Activated CD4-positive, alpha-beta T cell treated with anti-CD3 and anti-CD28 coated beads, Interleukin-2, amount 50 U/mL, for 16 hours (primary cell): ENCODE measurements around the gene SLC6A17.

Experiments used
- DNase-seq: peaks from one replicate; pipeline ENCODE4 v3.0.0-alpha.2; 2020

The SLC6A17 gene

GRCh38 chr1:110136911-110137310 lies 13.4 kb upstream of the SLC6A17 start:
- no peak for DNase-seq

DNA sequence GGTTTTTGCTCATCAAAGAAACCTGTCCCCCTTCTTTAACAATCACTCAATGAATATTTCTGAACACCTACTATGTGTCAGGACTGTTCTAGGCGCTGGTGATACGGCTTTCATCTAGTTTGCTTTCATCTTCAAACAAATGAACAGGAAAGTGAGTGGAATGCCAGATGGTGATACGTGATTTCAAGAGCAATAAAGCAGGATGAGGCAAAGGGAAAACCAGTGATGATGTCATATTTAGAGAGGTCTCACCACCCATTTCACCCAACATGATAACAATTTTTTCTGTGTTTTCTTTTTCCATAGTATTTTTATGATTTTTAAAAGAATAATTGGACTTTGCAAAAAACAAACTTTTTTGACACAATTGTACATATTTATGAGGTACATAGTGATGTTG lies 11.3 kb upstream of the SLC6A17 start:
- no peak for DNase-seq

DNA sequence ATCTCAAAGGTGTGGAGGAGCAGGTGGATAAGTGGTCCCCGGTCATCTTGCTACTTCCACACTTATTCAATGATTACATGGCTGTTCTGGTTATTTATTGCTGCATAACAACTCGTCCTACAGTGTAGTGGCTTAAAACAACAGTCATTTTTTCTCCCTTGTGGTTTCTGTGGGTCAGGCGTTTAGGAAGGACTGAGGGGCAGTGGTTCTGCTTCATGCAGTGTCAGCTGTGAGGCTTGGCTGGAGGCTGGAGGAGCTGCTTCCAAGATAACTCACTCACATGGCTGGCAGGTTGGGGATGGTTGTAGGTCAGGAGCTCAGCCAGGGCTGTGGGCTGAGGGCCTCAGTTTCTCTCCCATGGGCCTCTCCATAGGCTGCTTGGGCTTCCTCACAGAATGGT lies 5.9 kb upstream of the SLC6A17 start:
- DNase-seq = peak; percentile 9

DNA sequence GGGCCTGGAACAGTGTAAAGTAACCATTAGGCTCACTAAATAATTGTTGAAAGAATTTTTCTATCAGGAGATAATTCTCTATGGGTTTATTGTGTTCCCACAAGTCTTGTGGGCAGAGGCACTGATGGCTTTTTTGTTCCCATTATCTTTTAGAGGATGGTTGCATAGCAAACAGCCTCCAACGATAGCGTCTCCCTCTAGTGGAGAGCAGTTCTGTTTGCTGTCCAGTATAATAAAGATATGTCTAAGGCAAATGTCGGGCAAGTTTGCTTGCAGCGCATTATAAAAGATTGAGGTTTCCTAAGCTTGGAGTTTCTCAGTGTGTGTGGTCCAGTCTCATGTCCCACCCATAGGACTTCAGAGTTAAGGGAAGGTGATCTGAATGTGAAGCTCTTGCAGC lies 1.3 kb upstream of the SLC6A17 start:
- peak; percentile 12 for DNase-seq

DNA sequence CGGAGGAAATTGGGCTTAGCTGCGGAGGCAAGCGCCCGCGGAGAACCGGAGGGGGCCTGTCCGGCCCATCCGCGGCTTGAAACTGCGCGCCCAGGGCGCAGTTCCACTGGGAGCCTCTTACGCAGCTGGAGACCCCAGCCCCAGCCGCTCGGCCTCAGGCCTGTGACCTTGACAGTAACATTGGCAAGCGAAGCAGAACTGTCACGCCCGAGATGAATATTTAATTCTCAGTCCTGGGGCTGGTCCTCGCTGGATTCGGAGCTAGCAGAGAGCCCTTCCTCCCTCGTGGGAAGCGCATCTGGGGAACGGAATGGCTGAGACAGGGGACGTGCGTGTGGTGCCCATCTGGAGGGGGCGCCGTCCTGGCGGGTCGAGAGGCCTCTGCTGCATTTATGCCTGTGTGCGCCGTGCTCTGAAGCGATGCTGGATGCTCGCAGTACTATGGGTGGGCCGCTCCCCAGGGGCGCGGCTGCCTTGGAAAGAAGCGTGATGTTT lies 928 bp downstream of the SLC6A17 start:
- DNase-seq = no peak

DNA sequence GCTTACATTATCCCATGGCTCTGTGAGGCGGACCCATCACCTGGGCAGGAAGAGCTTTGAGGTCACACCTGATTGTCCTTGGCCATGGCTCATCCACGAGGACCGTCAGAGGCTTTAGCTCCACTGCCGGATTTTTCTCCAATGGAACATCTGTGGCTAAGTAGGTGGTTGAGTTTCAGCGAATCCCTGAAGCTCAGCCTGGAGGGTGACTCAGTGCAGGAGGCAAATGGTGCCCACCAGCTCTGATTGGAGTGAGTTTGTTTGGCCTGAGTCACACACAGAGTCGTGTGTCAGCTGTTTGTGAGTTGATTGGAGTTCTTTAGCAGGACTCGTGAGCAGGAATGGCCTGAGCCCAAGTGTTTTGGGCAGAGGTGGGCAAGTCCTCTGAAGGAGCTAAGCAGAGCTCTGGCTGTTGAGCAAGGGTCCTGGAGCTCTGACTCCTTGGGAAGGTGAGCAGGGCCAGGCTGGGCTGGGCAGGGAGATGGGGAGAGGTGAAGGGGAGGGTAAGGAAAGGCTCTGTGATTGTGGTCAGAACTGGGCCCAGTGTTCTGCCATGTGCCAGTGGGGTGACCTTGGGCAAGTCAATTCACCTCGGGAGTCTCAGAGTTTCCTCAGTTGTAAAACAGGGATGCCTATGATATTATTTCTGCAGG lies 2.0 kb downstream of the SLC6A17 start:
- no peak for DNase-seq

DNA sequence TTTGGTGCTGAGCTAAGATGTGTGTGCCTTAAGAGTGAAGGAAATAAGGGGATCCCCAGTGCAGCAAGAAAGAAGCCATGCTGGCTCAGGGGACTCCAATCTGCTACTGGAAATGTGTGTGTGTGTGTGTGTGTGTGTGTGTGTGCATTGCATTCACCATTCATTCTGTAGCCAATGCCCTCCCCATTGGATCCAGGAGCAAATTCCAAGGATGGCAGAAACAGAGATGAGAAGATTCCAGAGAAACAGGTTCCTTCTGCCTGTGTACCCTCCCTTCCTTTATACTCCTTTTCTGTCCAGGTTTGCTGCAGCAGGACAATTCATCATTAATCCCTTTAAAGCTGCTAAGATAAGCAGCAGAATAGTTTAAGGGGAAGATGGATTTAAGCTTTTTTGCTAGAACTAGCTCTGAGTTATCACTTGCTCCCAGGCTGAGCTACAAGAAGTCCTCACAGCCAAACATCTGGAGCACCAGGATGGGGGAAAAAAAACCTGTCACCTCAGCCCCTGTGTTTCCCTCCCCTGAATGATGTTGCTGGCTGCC lies 3.2 kb downstream of the SLC6A17 start:
- DNase-seq = no peak

DNA sequence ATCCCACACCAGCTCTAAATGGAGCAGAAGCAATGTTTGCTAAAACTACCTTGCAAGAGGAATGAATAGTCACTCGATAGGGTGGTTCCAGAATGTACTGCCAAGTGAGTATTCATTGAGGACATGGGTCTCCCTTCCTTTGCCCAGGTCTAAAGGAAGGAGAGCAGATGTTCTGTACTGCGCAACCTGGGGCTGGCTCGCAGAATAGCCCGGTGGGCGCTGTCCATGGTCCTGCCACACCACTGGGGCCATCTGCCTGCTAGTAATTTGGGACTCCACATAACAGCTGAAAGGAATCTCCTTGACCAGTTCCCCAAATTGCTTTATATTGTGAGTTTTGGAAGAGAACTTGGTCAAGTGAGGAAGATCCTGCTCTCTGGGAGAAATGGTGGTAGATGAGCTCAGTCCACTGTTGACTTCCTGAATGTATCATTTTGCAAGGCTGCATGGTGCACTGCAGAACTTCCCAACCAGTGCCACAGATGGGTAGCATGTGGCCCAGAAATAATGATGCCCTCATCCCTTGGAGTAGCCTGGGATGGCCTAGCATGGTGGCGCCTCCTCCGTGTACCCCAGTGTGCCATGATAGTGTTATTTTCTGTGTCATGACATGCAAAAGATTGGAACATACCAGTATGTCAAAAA lies 5.7 kb downstream of the SLC6A17 start:
- DNase-seq = peak; percentile 26

DNA sequence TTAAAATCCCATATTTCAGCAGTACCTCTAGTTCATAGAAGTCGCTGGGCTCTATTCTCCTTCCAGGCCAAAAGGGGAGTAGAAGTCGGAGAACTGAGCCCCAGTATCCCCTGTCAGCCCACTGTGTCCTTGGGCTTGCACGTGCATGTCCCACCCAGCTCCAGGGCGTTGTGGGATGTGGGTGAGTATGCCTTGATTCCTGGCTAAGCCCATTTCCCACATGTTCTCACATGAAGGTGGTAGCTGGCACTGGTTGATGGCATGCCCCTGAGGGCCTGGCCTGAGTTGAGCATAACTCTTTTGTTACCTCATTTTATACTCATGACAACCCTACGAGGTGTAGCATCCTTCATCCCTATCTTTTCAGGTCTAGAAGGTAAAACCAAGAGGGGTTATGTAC lies 8.0 kb downstream of the SLC6A17 start:
- no peak for DNase-seq

- no peak for DNase-seq
Measured at GRCh38 chr1:110159168-110159567, 8.9 kb downstream of the SLC6A17 start.

- DNase-seq = no peak
Measured at GRCh38 chr1:110160538-110161100, 10.3 kb downstream of the SLC6A17 start.

DNA sequence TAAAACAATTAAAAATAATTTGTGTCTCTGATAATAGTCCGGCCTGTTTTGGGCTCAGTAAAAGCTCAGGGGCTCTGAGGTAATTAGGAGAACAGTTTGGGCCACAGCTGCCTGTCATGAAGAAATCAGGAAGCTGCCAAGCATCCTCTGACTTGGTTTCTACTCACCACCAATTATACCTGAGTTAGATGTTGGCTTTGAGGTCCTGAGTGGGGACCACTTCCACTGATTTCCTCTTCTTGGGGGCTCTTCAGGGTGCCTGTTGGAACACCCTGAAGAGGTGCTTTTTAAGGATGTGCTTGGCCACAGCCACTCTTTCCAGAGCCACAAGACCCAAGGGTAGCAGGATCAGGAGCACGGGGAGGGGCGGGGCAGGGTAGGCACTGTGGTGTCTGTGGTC lies 10.9 kb downstream of the SLC6A17 start:
- no peak for DNase-seq

DNA sequence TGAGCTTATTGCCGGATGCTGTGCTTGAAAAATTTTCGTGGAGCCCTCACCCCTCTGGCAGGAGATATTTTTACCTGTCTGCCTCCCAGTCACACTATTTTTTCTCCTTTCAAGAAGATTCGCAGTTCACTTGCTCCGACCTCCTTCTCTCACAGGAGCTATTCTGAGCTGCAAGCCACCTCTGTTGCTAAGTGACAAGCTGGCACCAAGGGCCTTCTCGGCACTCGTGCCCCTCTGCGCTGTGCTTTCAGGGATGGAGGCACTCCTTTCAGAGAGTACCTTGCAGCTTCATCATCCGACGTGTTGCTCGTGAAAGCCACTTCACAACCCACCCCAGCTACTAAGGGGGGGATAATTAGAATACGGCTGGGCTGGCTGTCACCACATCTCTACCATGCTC lies 11.6 kb downstream of the SLC6A17 start:
- DNase-seq = no peak

- no peak for DNase-seq
Measured at GRCh38 chr1:110163591-110163990, 13.3 kb downstream of the SLC6A17 start.

DNA sequence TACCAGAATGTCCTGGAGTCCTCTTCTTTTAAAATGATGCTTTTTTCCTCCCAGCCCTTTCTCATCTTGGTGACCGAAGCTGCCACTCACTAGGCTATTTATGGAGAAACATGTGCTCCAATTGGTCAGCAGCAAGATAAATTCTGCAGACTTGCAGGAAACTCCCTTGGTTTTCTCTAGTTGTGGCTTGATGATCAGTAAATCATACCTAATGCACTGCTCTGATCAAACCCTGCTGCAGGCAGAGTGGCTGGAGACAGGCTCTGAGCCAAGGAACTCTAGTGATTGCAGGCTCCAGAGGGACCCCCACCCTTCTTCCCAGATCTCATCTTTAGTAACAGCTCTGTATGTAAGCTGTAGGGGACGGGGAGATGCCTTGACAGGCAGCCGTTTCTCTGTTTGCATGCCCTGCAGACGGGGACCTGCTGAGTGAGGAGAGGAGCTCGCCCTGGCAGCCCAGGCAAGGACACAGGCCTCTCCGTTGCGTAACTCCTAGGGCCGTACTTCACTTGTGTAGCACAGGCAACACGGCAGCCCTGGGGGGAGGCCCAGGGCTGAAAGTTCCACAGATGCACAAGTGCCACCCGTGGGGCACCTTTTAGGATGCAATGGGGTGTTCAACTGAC lies 14.5 kb downstream of the SLC6A17 start:
- DNase-seq = no peak

DNA sequence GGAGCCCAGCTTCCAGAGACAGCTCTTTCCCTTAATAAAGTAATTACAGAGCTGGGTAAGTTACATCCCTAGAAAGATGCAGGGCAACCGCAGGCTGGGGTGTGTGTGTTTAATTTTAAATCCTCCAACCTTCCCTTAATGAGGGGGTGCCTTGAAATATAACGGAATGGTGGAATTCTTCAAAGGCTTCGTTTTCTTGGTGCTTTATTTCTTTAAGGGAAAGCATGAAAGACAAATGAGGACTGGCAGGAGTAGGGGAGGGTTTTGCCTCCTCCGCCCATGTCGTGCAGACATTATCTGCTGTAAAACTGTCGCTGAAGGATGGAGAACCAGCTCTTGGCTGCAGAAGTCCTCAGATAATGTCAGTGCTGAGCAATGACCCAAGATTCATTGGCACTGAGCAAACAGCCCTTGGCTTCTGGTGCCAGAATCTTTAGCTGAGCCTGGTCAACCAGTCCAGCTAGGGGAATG lies 15.5 kb downstream of the SLC6A17 start:
- DNase-seq = no peak

DNA sequence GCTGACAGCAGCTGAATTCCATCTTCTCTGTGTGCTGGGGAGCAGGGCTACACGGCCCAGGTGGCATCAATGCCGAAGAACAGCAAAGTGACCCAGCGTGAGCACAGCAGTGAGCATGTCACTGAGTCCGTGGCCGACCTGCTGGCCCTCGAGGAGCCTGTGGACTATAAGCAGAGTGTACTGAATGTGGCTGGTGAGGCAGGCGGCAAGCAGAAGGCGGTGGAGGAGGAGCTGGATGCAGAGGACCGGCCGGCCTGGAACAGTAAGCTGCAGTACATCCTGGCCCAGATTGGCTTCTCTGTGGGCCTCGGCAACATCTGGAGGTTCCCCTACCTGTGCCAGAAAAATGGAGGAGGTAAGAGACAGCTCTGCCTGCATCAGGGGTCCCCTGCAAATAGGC lies 16.6 kb downstream of the SLC6A17 start:
- no peak for DNase-seq

DNA sequence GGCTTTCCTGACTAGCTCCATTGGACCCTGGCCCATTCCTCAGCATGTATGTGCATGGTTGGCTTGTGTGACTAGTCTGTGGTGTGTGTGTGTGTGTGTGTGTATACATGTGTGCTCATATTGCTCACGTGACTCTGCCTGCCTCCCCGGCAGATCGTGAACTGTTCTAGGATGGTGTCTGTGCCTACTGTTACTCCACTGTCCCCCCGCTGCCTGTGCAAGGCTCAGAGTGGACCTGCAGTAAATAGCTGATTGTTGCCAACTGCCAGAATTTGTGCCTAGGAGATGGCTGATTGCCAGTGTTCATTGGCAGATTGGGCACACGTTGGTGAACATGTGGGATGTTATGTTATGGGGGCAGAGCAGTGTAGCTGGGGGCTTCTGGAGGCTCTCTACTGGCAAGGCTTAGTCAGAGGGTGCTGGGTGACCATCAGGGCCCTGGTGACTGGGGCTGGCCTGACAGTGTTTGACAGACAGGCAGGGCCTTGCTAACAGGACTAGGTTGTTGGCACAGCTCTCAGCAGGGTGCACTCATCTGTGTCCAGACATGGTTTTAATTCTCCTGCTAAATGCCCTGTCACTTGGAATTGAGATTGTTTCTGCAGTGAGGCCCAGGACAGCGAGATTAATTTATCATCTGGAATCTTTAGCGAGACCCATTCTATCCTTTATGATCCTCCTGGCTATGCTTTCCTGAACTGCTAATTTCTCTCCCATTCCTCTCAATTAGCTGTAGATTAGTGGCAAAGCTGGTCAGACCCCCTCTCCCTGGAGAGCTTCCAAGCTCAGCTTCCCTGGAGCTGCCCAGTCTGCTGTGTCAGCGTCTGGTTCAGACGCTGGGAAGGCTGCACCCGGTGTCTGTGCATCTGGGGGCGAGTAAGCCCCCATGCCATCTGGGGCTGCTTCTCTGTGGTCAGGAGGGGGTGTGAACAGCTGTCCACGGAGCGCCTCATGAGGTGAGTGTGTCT lies 20.8 kb downstream of the SLC6A17 start:
- no peak for DNase-seq

GRCh38 chr1:110172001-110172400 lies 21.7 kb downstream of the SLC6A17 start:
- DNase-seq = no peak

GRCh38 chr1:110173466-110174105 lies 23.3 kb downstream of the SLC6A17 start:
- DNase-seq = no peak

GRCh38 chr1:110174961-110175360 lies 24.7 kb downstream of the SLC6A17 start:
- no peak for DNase-seq
